ENCODE data around the gene OR52E8.

DNA sequence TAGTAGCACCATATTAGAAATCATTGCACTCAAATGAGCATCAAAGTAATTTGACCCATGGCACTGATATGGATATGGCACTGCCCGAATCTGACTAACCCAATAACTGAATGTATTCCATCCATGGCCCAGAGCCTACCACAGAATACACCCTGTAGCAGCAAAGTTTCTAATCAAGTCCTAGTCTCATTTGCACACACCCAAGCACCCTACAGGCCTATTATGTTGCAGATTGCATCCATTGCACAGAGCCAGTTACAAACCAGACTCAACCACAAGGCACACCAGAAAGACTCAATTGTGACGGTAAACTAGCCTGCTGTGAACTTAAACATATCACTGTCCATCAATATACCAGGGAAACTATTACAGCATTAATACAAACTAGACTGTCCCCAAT, 42.0 kb upstream of the OR52E8 start:
- TF ChIP-seq, protein P1, sequence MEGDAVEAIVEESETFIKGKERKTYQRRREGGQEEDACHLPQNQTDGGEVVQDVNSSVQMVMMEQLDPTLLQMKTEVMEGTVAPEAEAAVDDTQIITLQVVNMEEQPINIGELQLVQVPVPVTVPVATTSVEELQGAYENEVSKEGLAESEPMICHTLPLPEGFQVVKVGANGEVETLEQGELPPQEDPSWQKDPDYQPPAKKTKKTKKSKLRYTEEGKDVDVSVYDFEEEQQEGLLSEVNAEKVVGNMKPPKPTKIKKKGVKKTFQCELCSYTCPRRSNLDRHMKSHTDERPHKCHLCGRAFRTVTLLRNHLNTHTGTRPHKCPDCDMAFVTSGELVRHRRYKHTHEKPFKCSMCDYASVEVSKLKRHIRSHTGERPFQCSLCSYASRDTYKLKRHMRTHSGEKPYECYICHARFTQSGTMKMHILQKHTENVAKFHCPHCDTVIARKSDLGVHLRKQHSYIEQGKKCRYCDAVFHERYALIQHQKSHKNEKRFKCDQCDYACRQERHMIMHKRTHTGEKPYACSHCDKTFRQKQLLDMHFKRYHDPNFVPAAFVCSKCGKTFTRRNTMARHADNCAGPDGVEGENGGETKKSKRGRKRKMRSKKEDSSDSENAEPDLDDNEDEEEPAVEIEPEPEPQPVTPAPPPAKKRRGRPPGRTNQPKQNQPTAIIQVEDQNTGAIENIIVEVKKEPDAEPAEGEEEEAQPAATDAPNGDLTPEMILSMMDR (IDR thresholded peaks at IDR 0.05) = no peak
- TF ChIP-seq EZH2 (IDR thresholded peaks at IDR 0.05) = no peak

Data from neural progenitor cell (in vitro differentiated cells).